HCT116 (cell line): Measurements from ENCODE around the gene ABCC10. TPM values are rescaled to one million over a fixed set of nuclear protein-coding genes. Genes with fewer than 3 reads are reported as not detected.

ENCODE experiments used
- ATAC-seq: fragments of 200-7000 bp; cut with Tn5 transposase; 2 replicates; pipeline ENCODE4 v1.9.1; 2020; ENCODE audit warnings: mild to moderate bottlenecking, moderate library complexity
- BruUV-seq: library from RNA; stranded (reverse); fragments of 400-500 nt; replicated peaks from 2 replicates; lab custom pipeline; 2021; lab: Mats Ljungman, UMichigan
- CTCF ChIA-PET: fragments of 300-600 bp; sonication (Branson Sonifier 250); formaldehyde crosslinking; loops from one replicate; lab custom pipeline; 2021; ENCODE audit warnings: antibody characterized with exemption; lab: Charles Lee
- POLR2A ChIA-PET: fragments of 300-600, 350-600 bp; sonication (Branson Sonifier 250); formaldehyde crosslinking; loops from one replicate; lab custom pipeline; 2021; ENCODE audit warnings: antibody characterized with exemption; lab: Charles Lee
- RAD21 ChIA-PET, 2 experiments: fragments of 300-600 bp; sonication (Branson Sonifier 250); formaldehyde crosslinking; loops; one replicate each; lab custom pipeline; 2023; ENCODE audit warnings: low total read pairs in 2 of 2; ENCODE audit not compliant: uncharacterized antibody in 2 of 2, unreplicated experiment in 2 of 2, low non-redundant PET in 1 of 2; lab: Charles Lee
- DNase-seq: peaks from one replicate; pipeline ENCODE4 v3.0.0-alpha.2; 2010; ENCODE audit warnings: low read depth, low spot score
- H2AFZ ChIP-seq: fragments of 200-600 bp; shearing (Covaris generic), sonication (generic); 2 replicates; pipeline ENCODE4 v1.6.1; 2017; ENCODE audit warnings: low read depth, mixed run types, mixed read lengths, antibody characterized with exemption, low read length; ENCODE audit not compliant: poor library complexity, severe bottlenecking
- H3K27ac ChIP-seq: 2 replicates; pipeline ENCODE4 v1.5.1; 2012; ENCODE audit warnings: low read depth, low read length
- H3K27me3 ChIP-seq: fragments of 200-600 bp; sonication (generic); 2 replicates; pipeline ENCODE4 v1.6.1; 2016; ENCODE audit warnings: mixed run types, low read length, mixed read lengths; ENCODE audit not compliant: insufficient read depth
- H3K36me3 ChIP-seq, 2 experiments: fragments of 200-500 bp in 1 of 2; fragments of 200-600 bp in 1 of 2; sonication (Bioruptor generic) in 1 of 2; sonication (generic) in 1 of 2; 2 replicates each; pipeline versions ENCODE4 v1.5.1 to v1.6.1; 2014 to 2016; ENCODE audit warnings: low read length in 2 of 2, inconsistent platforms in 1 of 2, mixed read lengths in 1 of 2, mixed run types in 1 of 2; ENCODE audit not compliant: insufficient read depth in 2 of 2, control insufficient read depth in 1 of 2
- H3K4me1 ChIP-seq, 2 experiments: fragments of 200-600 bp in 1 of 2; sonication (generic) in 1 of 2; 2 replicates each; pipeline versions ENCODE4 v1.5.1 to v1.6.1; 2012 to 2017; ENCODE audit warnings: low read length in 2 of 2, inconsistent platforms in 1 of 2, mild to moderate bottlenecking in 1 of 2, mixed read lengths in 1 of 2, mixed run types in 1 of 2, moderate library complexity in 1 of 2; ENCODE audit not compliant: insufficient read depth in 2 of 2, control insufficient read depth in 1 of 2
- H3K4me2 ChIP-seq: fragments of 200-600 bp; sonication (generic); 2 replicates; pipeline ENCODE4 v1.6.1; 2017; ENCODE audit warnings: mixed run types, low read length, mixed read lengths
- H3K4me3 ChIP-seq, 2 experiments: fragments of 200-600 bp in 1 of 2; sonication (generic) in 1 of 2; replicated peaks in 1 of 2; 2 replicates each; pipeline ENCODE4 v1.5.1; 2011 to 2016; ENCODE audit warnings: low read length in 2 of 2, control low read depth in 1 of 2, low read depth in 1 of 2, mild to moderate bottlenecking in 1 of 2, mixed read lengths in 1 of 2, mixed run types in 1 of 2
- H3K79me2 ChIP-seq: fragments of 200-600 bp; sonication (generic); 2 replicates; pipeline ENCODE4 v1.6.1; 2017; ENCODE audit warnings: mild to moderate bottlenecking, mixed run types, low read length, moderate library complexity, mixed read lengths; ENCODE audit not compliant: insufficient read depth
- H3K9ac ChIP-seq: fragments of 200-600 bp; sonication (generic); 2 replicates; pipeline ENCODE4 v1.6.1; 2016; ENCODE audit warnings: low read length, mixed read lengths
- H3K9me2 ChIP-seq: fragments of 200-600 bp; sonication (generic), shearing (Covaris generic); 2 replicates; pipeline ENCODE4 v1.6.1; 2017; ENCODE audit warnings: mixed run types, mild to moderate bottlenecking, moderate library complexity; ENCODE audit not compliant: insufficient read depth
- H3K9me3 ChIP-seq, 2 experiments: fragments of 200-500 bp in 1 of 2; fragments of 200-600 bp in 1 of 2; sonication (Bioruptor generic) in 1 of 2; sonication (generic) in 1 of 2; 2 replicates each; pipeline ENCODE4 v1.6.1; 2014 to 2017; ENCODE audit warnings: low read length in 2 of 2, mixed read lengths in 2 of 2, inconsistent platforms in 1 of 2, low read depth in 1 of 2, mild to moderate bottlenecking in 1 of 2, mixed run types in 1 of 2, moderate library complexity in 1 of 2; ENCODE audit not compliant: control insufficient read depth in 1 of 2, insufficient read depth in 1 of 2
- H4K20me1 ChIP-seq: fragments of 200-600 bp; sonication (generic), shearing (Covaris generic); 2 replicates; pipeline ENCODE4 v1.6.1; 2017; ENCODE audit warnings: mixed run types, mild to moderate bottlenecking, moderate library complexity; ENCODE audit not compliant: insufficient read depth
- CBX3 ChIP-seq: IDR thresholded peaks from 2 replicates; pipeline ENCODE4 v1.6.1; 2012; ENCODE audit warnings: low read depth
- CEBPB ChIP-seq: IDR thresholded peaks from 2 replicates; pipeline ENCODE4 v1.6.1; 2012; ENCODE audit warnings: low read depth
- EGR1 ChIP-seq: IDR thresholded peaks from 2 replicates; pipeline ENCODE4 v1.6.1; 2012; ENCODE audit warnings: low read depth
- ELF1 ChIP-seq: IDR thresholded peaks from 2 replicates; pipeline ENCODE4 v1.6.1; 2012; ENCODE audit warnings: low read depth, borderline replicate concordance
- JUND ChIP-seq: IDR thresholded peaks from 2 replicates; pipeline ENCODE4 v1.6.1; 2012
- POLR2A ChIP-seq: IDR thresholded peaks from 2 replicates; pipeline ENCODE4 v1.7.0; 2011; ENCODE audit warnings: borderline replicate concordance; ENCODE audit not compliant: insufficient read depth, insufficient read length; ENCODE audit errors: extremely low read depth
- POLR2AphosphoS5 ChIP-seq: IDR thresholded peaks from 2 replicates; pipeline ENCODE4 v1.6.1; 2011; ENCODE audit warnings: mild to moderate bottlenecking, low read depth, low read length, moderate library complexity
- RAD21 ChIP-seq: IDR thresholded peaks from 2 replicates; pipeline ENCODE4 v1.6.1; 2012; ENCODE audit warnings: low read depth, mild to moderate bottlenecking
- SIN3A ChIP-seq: IDR thresholded peaks from 2 replicates; pipeline ENCODE4 v1.6.1; 2012; ENCODE audit warnings: low read depth
- SP1 ChIP-seq: IDR thresholded peaks from 2 replicates; pipeline ENCODE4 v1.6.1; 2012; ENCODE audit warnings: low read depth
- SRF ChIP-seq: IDR thresholded peaks from 2 replicates; pipeline ENCODE4 v1.6.1; 2012; ENCODE audit warnings: low read depth
- TCF7L2 ChIP-seq: IDR thresholded peaks from 2 replicates; pipeline ENCODE4 v1.7.0; 2011; ENCODE audit warnings: borderline replicate concordance, inconsistent platforms; ENCODE audit not compliant: insufficient read depth, insufficient read length; ENCODE audit errors: extremely low read depth
- ZFX ChIP-seq: fragments of 450-650 bp; IDR thresholded peaks from 2 replicates; pipeline ENCODE4 v1.6.1; 2017
- ZNF274 ChIP-seq: fragments of 200-500 bp; sonication (Bioruptor generic); IDR thresholded peaks from 2 replicates; pipeline ENCODE4 v1.6.1; 2014; ENCODE audit warnings: mild to moderate bottlenecking, low read depth, low read length, inconsistent platforms
- intact Hi-C: fragments of 100-400 bp; cut with micrococcal nuclease; formaldehyde crosslinking; loops from 2 replicates; pipeline ENCODE4 v1.10.0; 2022
- total RNA-seq: library from RNA; stranded (reverse); gene quantifications from one replicate; pipeline ENCODE4 v1.2.1, GENCODE V29; 2021; ENCODE audit not compliant: unreplicated experiment
- TF ChIP-seq, protein P1 (sequence below), 3 experiments: fragments of 200-600 bp in 1 of 3; sonication (generic) in 1 of 3; IDR thresholded peaks in 2 of 3; conservative IDR thresholded peaks in 1 of 3; 2 replicates each; pipeline ENCODE4 v1.5.1; 2012 to 2017; ENCODE audit warnings: low read depth in 2 of 3, low read length in 2 of 3, antibody characterized with exemption in 1 of 3, borderline replicate concordance in 1 of 3, control low read depth in 1 of 3, mild to moderate bottlenecking in 1 of 3, mixed read lengths in 1 of 3, mixed run types in 1 of 3, moderate library complexity in 1 of 3; ENCODE audit not compliant: insufficient read depth in 1 of 3
- TF ChIP-seq, protein P2 (sequence below): IDR thresholded peaks from 2 replicates; pipeline ENCODE4 v1.6.1; 2012
- TF ChIP-seq, protein P3 (sequence below): IDR thresholded peaks from 2 replicates; pipeline ENCODE4 v1.6.1; 2011; ENCODE audit warnings: mild to moderate bottlenecking, low read length, moderate library complexity; ENCODE audit not compliant: insufficient replicate concordance; ENCODE audit errors: extremely low read depth
- TF ChIP-seq, protein P4 (sequence below): IDR thresholded peaks from 2 replicates; pipeline ENCODE4 v1.6.1; 2012; ENCODE audit warnings: low read depth
- TF ChIP-seq, protein P5 (sequence below): IDR thresholded peaks from 2 replicates; pipeline ENCODE4 v1.6.1; 2012

The ABCC10 gene
- total RNA-seq, 1 experiment from 2014 or later = 29.9 TPM

DNA sequence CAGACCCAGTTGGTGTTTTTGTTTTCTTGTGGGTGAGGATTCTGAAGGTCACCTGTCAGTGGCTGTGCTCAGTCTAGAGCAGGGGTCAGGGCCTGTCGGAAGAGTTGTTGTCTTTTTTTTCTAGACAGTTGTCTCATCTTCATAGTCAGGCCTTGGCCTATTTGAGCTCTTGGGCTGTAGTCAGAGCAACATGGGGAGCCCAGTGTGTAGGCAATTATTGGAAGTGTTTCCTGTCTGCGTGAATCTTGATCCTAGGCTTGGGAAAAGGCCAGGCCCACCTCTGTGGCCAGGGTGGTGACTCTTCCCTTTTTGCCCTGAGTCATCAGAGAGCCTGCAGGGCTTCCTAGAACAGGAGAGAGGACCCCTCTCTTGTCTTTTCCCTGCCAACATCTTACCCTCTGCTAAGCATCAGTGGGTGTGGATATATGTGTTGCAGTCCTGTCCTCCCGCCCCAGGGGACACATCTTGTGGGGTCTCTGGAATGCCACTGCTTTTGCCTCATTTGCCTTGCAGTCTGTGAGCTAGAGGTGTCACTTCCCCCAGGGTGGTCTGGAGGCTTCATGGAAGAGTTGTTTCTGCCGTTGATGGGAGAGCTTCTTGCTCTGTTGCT, 61.4 kb downstream of the ABCC10 start:
- Histone ChIP-seq H2AFZ (no peak overlapping the region), H3K9me2 (no peaks in the 10 kb centered on the region), H3K9ac (no peak overlapping the region), H3K4me3 (no peak overlapping the region)
- DNase-seq = no peak
- POLR2A ChIA-PET = interaction anchor here (0.7 kb wide), 1 partner anchor 31 kb away, joined by 3 read pairs; no protein-coding TSS in a partner anchor
- no TSS peak for BruUV-seq
- no peak for TF ChIP-seq EGR1
- TF ChIP-seq SP1 = no peak
- TF ChIP-seq ZNF274 = no peak
- TF ChIP-seq POLR2A = no peak
- no peak for TF ChIP-seq CBX3
- TF ChIP-seq, protein P1, sequence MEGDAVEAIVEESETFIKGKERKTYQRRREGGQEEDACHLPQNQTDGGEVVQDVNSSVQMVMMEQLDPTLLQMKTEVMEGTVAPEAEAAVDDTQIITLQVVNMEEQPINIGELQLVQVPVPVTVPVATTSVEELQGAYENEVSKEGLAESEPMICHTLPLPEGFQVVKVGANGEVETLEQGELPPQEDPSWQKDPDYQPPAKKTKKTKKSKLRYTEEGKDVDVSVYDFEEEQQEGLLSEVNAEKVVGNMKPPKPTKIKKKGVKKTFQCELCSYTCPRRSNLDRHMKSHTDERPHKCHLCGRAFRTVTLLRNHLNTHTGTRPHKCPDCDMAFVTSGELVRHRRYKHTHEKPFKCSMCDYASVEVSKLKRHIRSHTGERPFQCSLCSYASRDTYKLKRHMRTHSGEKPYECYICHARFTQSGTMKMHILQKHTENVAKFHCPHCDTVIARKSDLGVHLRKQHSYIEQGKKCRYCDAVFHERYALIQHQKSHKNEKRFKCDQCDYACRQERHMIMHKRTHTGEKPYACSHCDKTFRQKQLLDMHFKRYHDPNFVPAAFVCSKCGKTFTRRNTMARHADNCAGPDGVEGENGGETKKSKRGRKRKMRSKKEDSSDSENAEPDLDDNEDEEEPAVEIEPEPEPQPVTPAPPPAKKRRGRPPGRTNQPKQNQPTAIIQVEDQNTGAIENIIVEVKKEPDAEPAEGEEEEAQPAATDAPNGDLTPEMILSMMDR (IDR thresholded peaks at IDR 0.05 in 2 of 3, conservative IDR thresholded peaks at IDR 0.05 in 1 of 3; ENCODE audit: borderline replicate concordance in 1 of 3, insufficient read depth in 1 of 3, low read depth in 2 of 3, low read length in 2 of 3) = no peak
- TF ChIP-seq, protein P2, sequence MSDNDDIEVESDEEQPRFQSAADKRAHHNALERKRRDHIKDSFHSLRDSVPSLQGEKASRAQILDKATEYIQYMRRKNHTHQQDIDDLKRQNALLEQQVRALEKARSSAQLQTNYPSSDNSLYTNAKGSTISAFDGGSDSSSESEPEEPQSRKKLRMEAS = no peak
- no peak for TF ChIP-seq ELF1
- no peak for TF ChIP-seq RAD21
- TF ChIP-seq, protein P3, sequence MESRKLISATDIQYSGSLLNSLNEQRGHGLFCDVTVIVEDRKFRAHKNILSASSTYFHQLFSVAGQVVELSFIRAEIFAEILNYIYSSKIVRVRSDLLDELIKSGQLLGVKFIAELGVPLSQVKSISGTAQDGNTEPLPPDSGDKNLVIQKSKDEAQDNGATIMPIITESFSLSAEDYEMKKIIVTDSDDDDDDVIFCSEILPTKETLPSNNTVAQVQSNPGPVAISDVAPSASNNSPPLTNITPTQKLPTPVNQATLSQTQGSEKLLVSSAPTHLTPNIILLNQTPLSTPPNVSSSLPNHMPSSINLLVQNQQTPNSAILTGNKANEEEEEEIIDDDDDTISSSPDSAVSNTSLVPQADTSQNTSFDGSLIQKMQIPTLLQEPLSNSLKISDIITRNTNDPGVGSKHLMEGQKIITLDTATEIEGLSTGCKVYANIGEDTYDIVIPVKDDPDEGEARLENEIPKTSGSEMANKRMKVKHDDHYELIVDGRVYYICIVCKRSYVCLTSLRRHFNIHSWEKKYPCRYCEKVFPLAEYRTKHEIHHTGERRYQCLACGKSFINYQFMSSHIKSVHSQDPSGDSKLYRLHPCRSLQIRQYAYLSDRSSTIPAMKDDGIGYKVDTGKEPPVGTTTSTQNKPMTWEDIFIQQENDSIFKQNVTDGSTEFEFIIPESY = no peak
- no peak for TF ChIP-seq ZFX
- TF ChIP-seq POLR2AphosphoS5 = no peak
- TF ChIP-seq, protein P4, sequence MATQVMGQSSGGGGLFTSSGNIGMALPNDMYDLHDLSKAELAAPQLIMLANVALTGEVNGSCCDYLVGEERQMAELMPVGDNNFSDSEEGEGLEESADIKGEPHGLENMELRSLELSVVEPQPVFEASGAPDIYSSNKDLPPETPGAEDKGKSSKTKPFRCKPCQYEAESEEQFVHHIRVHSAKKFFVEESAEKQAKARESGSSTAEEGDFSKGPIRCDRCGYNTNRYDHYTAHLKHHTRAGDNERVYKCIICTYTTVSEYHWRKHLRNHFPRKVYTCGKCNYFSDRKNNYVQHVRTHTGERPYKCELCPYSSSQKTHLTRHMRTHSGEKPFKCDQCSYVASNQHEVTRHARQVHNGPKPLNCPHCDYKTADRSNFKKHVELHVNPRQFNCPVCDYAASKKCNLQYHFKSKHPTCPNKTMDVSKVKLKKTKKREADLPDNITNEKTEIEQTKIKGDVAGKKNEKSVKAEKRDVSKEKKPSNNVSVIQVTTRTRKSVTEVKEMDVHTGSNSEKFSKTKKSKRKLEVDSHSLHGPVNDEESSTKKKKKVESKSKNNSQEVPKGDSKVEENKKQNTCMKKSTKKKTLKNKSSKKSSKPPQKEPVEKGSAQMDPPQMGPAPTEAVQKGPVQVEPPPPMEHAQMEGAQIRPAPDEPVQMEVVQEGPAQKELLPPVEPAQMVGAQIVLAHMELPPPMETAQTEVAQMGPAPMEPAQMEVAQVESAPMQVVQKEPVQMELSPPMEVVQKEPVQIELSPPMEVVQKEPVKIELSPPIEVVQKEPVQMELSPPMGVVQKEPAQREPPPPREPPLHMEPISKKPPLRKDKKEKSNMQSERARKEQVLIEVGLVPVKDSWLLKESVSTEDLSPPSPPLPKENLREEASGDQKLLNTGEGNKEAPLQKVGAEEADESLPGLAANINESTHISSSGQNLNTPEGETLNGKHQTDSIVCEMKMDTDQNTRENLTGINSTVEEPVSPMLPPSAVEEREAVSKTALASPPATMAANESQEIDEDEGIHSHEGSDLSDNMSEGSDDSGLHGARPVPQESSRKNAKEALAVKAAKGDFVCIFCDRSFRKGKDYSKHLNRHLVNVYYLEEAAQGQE = no peak
- TF ChIP-seq TCF7L2 = no peak
- TF ChIP-seq JUND = no peak
- no peak for TF ChIP-seq CEBPB
- TF ChIP-seq SRF = no peak
- TF ChIP-seq SIN3A = no peak
- TF ChIP-seq, protein P5, sequence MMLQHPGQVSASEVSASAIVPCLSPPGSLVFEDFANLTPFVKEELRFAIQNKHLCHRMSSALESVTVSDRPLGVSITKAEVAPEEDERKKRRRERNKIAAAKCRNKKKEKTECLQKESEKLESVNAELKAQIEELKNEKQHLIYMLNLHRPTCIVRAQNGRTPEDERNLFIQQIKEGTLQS = no peak
- TF ChIP-seq, all 23 proteins: peak for 0
- H3K27me3 ChIP-seq = no peaks in the 10 kb centered on the region
- H3K27ac ChIP-seq = no peak overlapping the region
- CTCF ChIA-PET = no interaction called here
- H3K4me1 ChIP-seq = peaks cover 2 to 18% of the 10 kb centered on the region in 2 experiments; a peak in 3 of 4 replicates
- H3K36me3 ChIP-seq = no peaks in the 10 kb centered on the region
- no peak for ATAC-seq
- intact Hi-C loops = no loop called here
- no peaks in the 10 kb centered on the region for H3K9me3 ChIP-seq
- H4K20me1 ChIP-seq = no peaks in the 10 kb centered on the region
- peaks cover 48% of the 10 kb centered on the region for H3K79me2 ChIP-seq
- RAD21 ChIA-PET = no interaction called here
- no peak overlapping the region for H3K4me2 ChIP-seq
